ENCODE data around the gene PRKCE.
A peak's percentile ranks its signal among the peaks of the same experiment; 100 is the strongest.

The PRKCE gene

DNA sequence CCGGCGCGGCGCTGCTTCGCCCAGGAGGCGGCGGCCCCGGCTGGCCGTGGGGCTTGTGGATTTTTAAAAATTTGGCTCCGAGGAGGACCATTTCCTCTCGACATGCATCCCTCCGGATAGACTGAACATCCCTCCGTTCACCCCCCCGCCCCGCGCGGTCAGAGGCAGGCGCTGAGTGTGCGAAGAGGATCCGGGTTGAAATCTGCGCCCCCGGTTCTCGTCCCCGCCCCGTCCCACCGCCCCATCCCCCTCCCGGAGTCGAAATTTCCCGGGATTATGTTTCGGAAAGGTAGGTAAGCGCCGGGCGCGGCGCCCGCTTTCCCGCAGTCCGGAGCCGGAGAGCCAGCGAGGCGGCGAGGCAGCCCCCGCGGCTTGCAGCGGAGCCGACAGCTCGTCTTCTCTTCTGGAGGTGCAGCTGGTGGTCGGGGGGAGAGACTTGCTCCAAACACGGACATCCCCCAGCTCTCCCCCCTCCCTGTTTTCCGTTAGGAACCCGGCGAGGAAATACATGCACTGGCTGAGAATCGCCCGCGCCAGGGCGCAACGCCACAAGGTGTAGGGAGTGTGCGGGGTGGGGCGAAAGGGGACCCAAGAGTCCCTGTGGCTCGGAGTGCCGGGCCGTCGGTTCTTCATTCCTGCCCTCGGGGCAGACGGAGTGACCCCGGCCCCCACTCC is at the start of gene PRKCE:
PRKCE (plus strand) TSS at position 261 of the 675 bp plus-strand sequence.
- Histone ChIP-seq H3K9me3 (ENCODE audit: control insufficient read depth, low read length) (no peaks in the 10 kb centered on the region), H3K4me1 (ENCODE audit: control insufficient read depth, insufficient read depth, low read length) (no peaks in the 10 kb centered on the region), H3K36me3 (ENCODE audit: control insufficient read depth, insufficient read depth, low read length) (no peaks in the 10 kb centered on the region), H3K4me3 (ENCODE audit: low read length) (peak within 1 kb of the TSS; percentile 87), H3K9ac (ENCODE audit: low read length) (peak within 1 kb of the TSS; percentile 96), H3K27me3 (ENCODE audit: control insufficient read depth, insufficient read depth, low read length) (no peaks in the 10 kb centered on the region)

DNA sequence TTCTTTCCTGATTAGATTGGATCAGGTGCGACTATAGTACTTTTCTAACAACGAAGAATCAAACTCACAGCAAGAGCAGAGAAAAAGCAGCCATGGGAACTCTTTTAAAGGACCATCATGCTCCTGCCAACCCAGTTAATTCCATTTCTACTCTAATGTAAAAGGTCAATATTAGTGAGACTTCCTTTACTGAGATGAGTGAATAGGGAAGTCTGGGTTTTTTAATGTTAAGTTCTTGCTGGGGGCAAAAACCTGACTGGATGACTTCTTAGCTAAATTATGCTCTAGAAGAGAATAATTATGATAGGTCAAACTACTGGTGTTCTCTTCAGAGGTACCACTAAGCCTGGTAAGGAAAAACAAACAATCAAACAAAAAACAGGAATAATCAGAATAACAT is 48.9 kb upstream of the PRKCE start:
- no peak overlapping the region for H3K9ac ChIP-seq (ENCODE audit: low read length)
- H3K27me3 ChIP-seq (ENCODE audit: control insufficient read depth, insufficient read depth, low read length) = no peaks in the 10 kb centered on the region
- H3K9me3 ChIP-seq (ENCODE audit: control insufficient read depth, low read length) = no peaks in the 10 kb centered on the region
- H3K36me3 ChIP-seq (ENCODE audit: control insufficient read depth, insufficient read depth, low read length) = peaks cover 6% of the 10 kb centered on the region
- no peak overlapping the region for H3K4me3 ChIP-seq (ENCODE audit: low read length)
- peaks cover 10% of the 10 kb centered on the region for H3K4me1 ChIP-seq (ENCODE audit: control insufficient read depth, insufficient read depth, low read length)

DNA sequence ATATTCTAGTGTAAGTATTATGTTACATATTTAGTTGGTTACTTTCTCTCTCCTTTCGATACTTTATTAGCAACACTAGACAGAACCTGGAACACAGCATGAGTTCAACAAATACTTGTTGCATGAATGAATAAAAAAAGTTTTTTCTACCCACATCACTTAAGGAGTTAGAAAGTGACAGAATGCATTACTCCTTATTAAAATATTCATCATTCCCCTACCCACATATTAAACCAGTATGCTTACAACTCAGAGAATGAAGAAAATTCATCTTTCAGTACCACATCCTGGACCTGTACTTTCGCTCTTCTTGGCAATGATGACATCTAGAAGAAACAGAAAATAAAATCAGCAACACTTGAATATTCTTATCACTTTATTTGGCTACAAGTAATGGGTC is 46.4 kb upstream of the PRKCE start:
- Histone ChIP-seq H3K4me3 (ENCODE audit: low read length) (no peak overlapping the region), H3K4me1 (ENCODE audit: control insufficient read depth, insufficient read depth, low read length) (peaks cover 15% of the 10 kb centered on the region), H3K9ac (ENCODE audit: low read length) (no peak overlapping the region), H3K9me3 (ENCODE audit: control insufficient read depth, low read length) (no peaks in the 10 kb centered on the region), H3K36me3 (ENCODE audit: control insufficient read depth, insufficient read depth, low read length) (peaks cover 6% of the 10 kb centered on the region), H3K27me3 (ENCODE audit: control insufficient read depth, insufficient read depth, low read length) (no peaks in the 10 kb centered on the region)

DNA sequence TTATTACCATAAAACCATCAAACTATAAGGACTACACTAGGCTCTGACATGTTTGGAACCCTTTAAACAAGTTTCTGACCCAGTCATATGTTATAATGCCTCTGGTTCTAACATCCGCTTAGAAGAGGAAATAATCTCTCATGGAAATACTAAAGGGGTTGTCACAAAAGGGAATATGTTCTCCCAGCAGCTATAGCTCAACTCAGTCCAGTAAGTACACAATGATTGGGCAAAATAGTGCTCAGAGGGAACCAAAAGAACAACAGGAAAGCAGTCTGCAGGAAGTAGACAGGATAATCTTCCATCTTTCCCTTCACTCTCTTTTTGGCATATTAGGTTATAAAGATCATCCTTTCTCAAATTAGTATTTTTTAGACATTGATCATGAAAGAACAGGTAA is 44.7 kb upstream of the PRKCE start:
- H3K4me1 ChIP-seq (ENCODE audit: control insufficient read depth, insufficient read depth, low read length) = peaks cover 15% of the 10 kb centered on the region
- no peak overlapping the region for H3K9ac ChIP-seq (ENCODE audit: low read length)
- no peaks in the 10 kb centered on the region for H3K9me3 ChIP-seq (ENCODE audit: control insufficient read depth, low read length)

DNA sequence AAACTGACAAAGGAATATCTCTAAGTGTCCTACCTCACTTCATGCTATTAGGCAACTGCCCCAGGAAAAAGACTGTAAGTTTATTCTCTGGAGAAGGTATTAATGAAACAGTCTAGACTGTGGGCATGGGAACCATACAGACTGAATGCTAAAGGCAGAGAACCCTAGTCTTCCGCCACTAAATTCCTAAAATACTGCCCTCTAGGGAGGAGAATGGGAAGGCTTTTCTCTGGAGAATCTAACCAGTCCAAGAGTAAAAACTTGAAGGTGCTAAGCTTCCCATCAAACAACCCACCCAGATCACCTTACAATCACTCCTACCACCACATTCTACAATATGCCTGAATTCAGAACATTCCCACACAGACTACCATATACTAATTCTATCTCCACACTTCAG is 43.8 kb upstream of the PRKCE start:
- Histone ChIP-seq H3K4me3 (ENCODE audit: low read length) (no peak overlapping the region), H3K4me1 (ENCODE audit: control insufficient read depth, insufficient read depth, low read length) (peaks cover 15% of the 10 kb centered on the region), H3K36me3 (ENCODE audit: control insufficient read depth, insufficient read depth, low read length) (no peaks in the 10 kb centered on the region), H3K27me3 (ENCODE audit: control insufficient read depth, insufficient read depth, low read length) (no peaks in the 10 kb centered on the region), H3K9ac (ENCODE audit: low read length) (no peak overlapping the region), H3K9me3 (ENCODE audit: control insufficient read depth, low read length) (no peaks in the 10 kb centered on the region)

More for the DNA sequence above, 44.7 kb upstream of the PRKCE start:
- Histone ChIP-seq H3K4me3 (ENCODE audit: low read length) (no peak overlapping the region), H3K36me3 (ENCODE audit: control insufficient read depth, insufficient read depth, low read length) (peaks cover 2% of the 10 kb centered on the region), H3K27me3 (ENCODE audit: control insufficient read depth, insufficient read depth, low read length) (no peaks in the 10 kb centered on the region)

DNA sequence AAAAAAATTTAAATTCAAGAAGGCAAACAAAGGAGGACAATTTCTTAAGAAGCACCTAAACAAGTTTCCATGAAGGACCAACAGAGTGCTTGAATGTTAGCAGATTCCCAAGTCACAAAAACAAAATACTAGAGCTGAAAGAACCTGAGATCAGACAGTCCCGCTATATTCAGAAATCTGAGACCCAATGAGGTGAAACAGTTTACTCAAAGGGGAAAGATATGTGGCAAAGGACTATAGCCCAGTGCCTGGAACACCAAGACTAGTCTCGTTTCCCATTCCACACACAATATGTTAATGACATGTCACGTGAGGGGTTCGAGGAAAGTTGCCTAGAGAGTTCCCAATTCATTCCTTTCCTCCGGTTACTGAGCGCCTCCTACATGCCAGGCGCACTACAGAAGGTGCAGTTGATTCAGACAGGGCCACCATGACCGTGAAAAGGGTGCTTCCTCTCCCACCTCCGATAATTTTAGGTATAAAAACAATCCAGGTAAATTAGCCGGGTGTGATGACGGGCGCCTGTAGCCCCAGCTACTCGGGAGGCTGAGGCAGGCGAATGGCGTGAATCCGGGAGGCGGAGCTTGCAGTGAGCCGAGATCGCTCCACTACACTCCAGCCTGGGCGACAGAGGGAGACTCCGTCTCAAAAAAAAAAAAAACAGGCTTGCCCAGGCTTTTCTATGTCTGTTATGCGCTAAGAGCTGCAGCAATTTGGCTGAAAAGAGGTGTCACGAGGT is 41.0 kb upstream of the PRKCE start:
- Histone ChIP-seq H3K4me3 (ENCODE audit: low read length) (peak overlapping the region; percentile 39), H3K9ac (ENCODE audit: low read length) (peak overlapping the region; percentile 82), H3K36me3 (ENCODE audit: control insufficient read depth, insufficient read depth, low read length) (no peaks in the 10 kb centered on the region), H3K27me3 (ENCODE audit: control insufficient read depth, insufficient read depth, low read length) (no peaks in the 10 kb centered on the region), H3K4me1 (ENCODE audit: control insufficient read depth, insufficient read depth, low read length) (peaks cover 15% of the 10 kb centered on the region), H3K9me3 (ENCODE audit: control insufficient read depth, low read length) (no peaks in the 10 kb centered on the region)

DNA sequence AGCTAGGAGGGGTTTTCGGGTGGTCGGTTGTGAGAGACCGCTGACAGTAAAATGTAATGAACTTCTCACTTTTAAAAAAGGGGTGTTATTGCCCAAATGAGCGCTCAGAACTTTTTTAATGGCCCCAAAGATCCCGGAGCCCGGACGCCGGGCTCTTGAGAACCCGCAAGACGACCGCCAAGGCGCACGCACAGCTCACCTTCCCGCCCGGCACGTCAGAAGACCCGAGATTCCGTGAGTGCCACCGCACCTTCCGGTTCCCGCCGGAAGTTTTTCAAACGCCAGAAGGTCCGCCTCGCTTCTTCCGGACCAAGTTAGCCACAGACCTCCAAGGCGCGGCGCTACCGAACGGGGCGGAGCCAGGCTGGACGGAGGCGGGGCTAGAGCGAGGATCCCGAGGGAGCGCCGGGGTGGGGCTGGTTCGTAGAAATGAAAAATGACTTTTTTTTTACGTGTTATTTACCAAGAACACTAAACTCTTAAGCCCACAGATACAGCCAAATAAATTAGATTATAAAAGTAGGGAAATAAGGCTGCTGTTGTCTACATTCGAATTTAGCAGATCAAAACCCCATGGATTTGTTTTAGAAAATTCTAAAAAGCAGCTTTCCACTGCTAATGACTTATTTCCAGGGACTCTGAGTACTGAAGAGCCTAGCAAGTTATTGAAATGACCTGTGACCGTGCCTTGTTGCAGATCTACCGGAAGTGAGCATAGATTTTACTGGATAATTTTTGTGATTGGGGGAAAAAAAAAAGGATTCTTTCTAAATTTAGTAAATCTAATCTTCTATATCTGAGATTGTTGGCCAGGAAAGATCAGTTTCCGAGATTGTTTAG is 40.2 kb upstream of the PRKCE start, which contains the start of gene SRBD1:
SRBD1 (minus strand) TSS at position 248 of the 840 bp plus-strand sequence. CDS start 5,826 bp downstream, outside the sequence.
- peak within 1 kb of the TSS; percentile 82 for H3K9ac ChIP-seq (ENCODE audit: low read length)
- H3K4me1 ChIP-seq (ENCODE audit: control insufficient read depth, insufficient read depth, low read length) = peaks cover 15% of the 10 kb centered on the region

DNA sequence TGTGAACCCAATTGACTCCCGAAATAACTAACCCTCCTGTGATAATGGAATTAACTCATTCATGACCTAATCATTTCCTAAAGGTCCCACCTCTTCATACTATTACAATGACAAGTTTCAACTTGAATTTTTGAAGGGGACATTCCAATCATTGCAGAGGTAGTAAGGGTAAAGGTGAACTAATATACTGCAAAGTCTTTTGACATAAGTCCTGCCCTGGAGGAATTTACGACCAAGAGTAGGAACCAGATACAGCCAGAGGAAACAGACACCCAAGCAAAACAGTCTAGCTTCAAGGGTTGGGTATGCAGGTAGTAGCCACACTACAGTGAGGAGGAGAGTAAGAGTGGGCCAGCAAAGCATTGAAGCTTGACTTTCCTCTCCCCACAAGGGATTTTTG is 39.2 kb upstream of the PRKCE start:
- Histone ChIP-seq H3K36me3 (ENCODE audit: control insufficient read depth, insufficient read depth, low read length) (no peaks in the 10 kb centered on the region), H3K27me3 (ENCODE audit: control insufficient read depth, insufficient read depth, low read length) (no peaks in the 10 kb centered on the region), H3K9ac (ENCODE audit: low read length) (no peak overlapping the region), H3K4me1 (ENCODE audit: control insufficient read depth, insufficient read depth, low read length) (peaks cover 8% of the 10 kb centered on the region), H3K4me3 (ENCODE audit: low read length) (no peak overlapping the region), H3K9me3 (ENCODE audit: control insufficient read depth, low read length) (no peaks in the 10 kb centered on the region)

More for the DNA sequence above, 40.2 kb upstream of the PRKCE start, which contains the start of gene SRBD1:
- Histone ChIP-seq H3K4me3 (ENCODE audit: low read length) (peak within 1 kb of the TSS; percentile 39), H3K27me3 (ENCODE audit: control insufficient read depth, insufficient read depth, low read length) (no peaks in the 10 kb centered on the region), H3K9me3 (ENCODE audit: control insufficient read depth, low read length) (no peaks in the 10 kb centered on the region), H3K36me3 (ENCODE audit: control insufficient read depth, insufficient read depth, low read length) (no peaks in the 10 kb centered on the region)

DNA sequence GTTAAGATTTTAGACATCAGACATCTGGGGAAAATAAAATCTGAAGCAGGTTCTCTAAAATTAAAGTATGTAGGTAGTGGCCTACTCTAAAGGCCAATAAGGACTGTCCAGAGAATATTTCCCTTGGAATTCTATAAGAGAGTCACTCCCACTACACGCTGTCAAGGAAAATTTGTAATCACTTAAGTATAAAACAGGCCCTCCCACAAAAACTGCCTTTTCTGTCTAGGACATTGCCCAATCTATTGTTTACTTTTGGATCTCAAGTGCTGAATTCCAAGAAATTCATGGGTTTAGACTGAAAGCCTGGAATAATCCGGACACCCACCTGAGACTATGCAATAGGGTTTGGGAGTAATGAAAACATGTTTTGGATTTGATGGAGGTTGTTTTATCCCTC is 38.7 kb upstream of the PRKCE start:
- H3K9ac ChIP-seq (ENCODE audit: low read length) = no peak overlapping the region
- H3K27me3 ChIP-seq (ENCODE audit: control insufficient read depth, insufficient read depth, low read length) = no peaks in the 10 kb centered on the region
- no peaks in the 10 kb centered on the region for H3K36me3 ChIP-seq (ENCODE audit: control insufficient read depth, insufficient read depth, low read length)
- peaks cover 5% of the 10 kb centered on the region for H3K4me1 ChIP-seq (ENCODE audit: control insufficient read depth, insufficient read depth, low read length)
- no peaks in the 10 kb centered on the region for H3K9me3 ChIP-seq (ENCODE audit: control insufficient read depth, low read length)
- no peak overlapping the region for H3K4me3 ChIP-seq (ENCODE audit: low read length)

DNA sequence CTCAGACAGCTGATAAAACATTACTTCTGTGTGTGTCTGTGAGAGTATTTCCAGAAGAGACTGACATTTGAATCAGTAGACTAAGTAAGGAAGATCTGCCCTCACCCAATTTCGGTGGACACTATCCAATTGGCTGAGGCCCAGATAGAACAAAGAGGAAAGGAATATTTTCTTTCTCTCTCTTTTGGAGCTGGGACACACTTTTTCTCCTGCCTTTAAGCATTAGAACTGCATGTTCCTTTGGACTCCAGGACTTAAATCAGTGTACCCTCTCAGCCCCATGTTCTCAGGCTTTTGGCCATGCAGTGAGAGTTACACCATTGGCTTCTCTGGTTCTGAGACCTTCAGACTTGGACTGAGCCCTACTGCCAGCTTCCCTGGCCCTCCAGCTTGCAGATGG is 37.1 kb upstream of the PRKCE start:
- H3K27me3 ChIP-seq (ENCODE audit: control insufficient read depth, insufficient read depth, low read length) = no peaks in the 10 kb centered on the region
- H3K9ac ChIP-seq (ENCODE audit: low read length) = no peak overlapping the region
- no peaks in the 10 kb centered on the region for H3K36me3 ChIP-seq (ENCODE audit: control insufficient read depth, insufficient read depth, low read length)
- no peaks in the 10 kb centered on the region for H3K9me3 ChIP-seq (ENCODE audit: control insufficient read depth, low read length)
- H3K4me3 ChIP-seq (ENCODE audit: low read length) = no peak overlapping the region
- H3K4me1 ChIP-seq (ENCODE audit: control insufficient read depth, insufficient read depth, low read length) = peaks cover 5% of the 10 kb centered on the region

DNA sequence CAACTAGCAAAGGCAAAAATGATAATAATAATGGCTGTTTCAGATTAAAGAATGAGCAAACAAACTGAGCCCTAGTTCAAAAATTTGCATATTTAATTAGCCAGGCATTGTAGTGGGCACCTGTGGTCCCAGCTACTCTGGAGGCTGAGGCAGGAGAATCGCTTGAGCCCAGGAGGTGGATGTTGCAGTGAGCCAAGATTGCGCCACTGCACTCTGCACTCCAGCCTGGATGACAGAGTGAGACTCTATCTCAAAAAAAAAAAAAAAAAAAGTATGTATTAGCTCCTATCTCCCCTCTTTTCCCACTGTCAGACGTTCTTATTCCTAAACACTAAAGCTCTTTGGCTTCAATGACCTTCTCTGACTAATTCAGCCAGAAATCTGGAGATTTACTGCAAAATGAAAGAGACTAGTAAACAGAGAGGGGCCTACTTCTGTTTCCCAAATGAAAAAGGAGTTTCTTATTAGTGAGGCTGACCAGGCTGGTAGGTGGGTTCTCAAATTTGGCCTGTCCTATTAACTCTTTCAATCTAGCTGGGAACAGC is 36.5 kb upstream of the PRKCE start:
- Histone ChIP-seq H3K4me3 (ENCODE audit: low read length) (no peak overlapping the region), H3K4me1 (ENCODE audit: control insufficient read depth, insufficient read depth, low read length) (peaks cover 2% of the 10 kb centered on the region), H3K9ac (ENCODE audit: low read length) (no peak overlapping the region), H3K9me3 (ENCODE audit: control insufficient read depth, low read length) (no peaks in the 10 kb centered on the region), H3K27me3 (ENCODE audit: control insufficient read depth, insufficient read depth, low read length) (no peaks in the 10 kb centered on the region), H3K36me3 (ENCODE audit: control insufficient read depth, insufficient read depth, low read length) (no peaks in the 10 kb centered on the region)
